ENCODE data around the gene FNDC11.

Gene FNDC11

GRCh38 chr20:63522091-63522868 lies 31.7 kb upstream of the FNDC11 start:
- Histone ChIP-seq H3K36me3 (ENCODE audit: control insufficient read depth, insufficient read depth, low read length) (peaks cover 13% of the 10 kb centered on the region), H3K4me3 (replicated peaks; ENCODE audit: low read depth, low read length) (no peak overlapping the region), H3K27me3 (replicated peaks; ENCODE audit: control insufficient read depth, insufficient read depth, low read length) (no peaks in the 10 kb centered on the region)
- peak; percentile 11 for DNase-seq (ENCODE audit: extremely low read depth, insufficient read length)
- no peak for TF ChIP-seq CTCF (IDR thresholded peaks at IDR 0.05; ENCODE audit: insufficient read depth, low read length, poor library complexity, severe bottlenecking)

GRCh38 chr20:63522981-63523611 lies 30.9 kb upstream of the FNDC11 start:
- TF ChIP-seq CTCF (IDR thresholded peaks at IDR 0.05; ENCODE audit: insufficient read depth, low read length, poor library complexity, severe bottlenecking), result no peak
- Histone ChIP-seq H3K4me3 (replicated peaks; ENCODE audit: low read depth, low read length) (no peak overlapping the region), H3K36me3 (ENCODE audit: control insufficient read depth, insufficient read depth, low read length) (peaks cover 13% of the 10 kb centered on the region), H3K27me3 (replicated peaks; ENCODE audit: control insufficient read depth, insufficient read depth, low read length) (no peaks in the 10 kb centered on the region)
- peak; percentile 18 for DNase-seq (ENCODE audit: extremely low read depth, insufficient read length)

GRCh38 chr20:63525185-63525584 lies 28.8 kb upstream of the FNDC11 start:
- no peak for TF ChIP-seq CTCF (IDR thresholded peaks at IDR 0.05; ENCODE audit: insufficient read depth, low read length, poor library complexity, severe bottlenecking)
- no peaks in the 10 kb centered on the region for H3K27me3 ChIP-seq (replicated peaks; ENCODE audit: control insufficient read depth, insufficient read depth, low read length)
- peaks cover 13% of the 10 kb centered on the region for H3K36me3 ChIP-seq (ENCODE audit: control insufficient read depth, insufficient read depth, low read length)
- H3K4me3 ChIP-seq (replicated peaks; ENCODE audit: low read depth, low read length), result no peak overlapping the region
- peak; percentile 9 for DNase-seq (ENCODE audit: extremely low read depth, insufficient read length)

GRCh38 chr20:63525971-63526370 lies 28.0 kb upstream of the FNDC11 start:
- H3K36me3 ChIP-seq (ENCODE audit: control insufficient read depth, insufficient read depth, low read length), result peaks cover 13% of the 10 kb centered on the region
- no peaks in the 10 kb centered on the region for H3K27me3 ChIP-seq (replicated peaks; ENCODE audit: control insufficient read depth, insufficient read depth, low read length)
- peak; percentile 12 for DNase-seq (ENCODE audit: extremely low read depth, insufficient read length)
- H3K4me3 ChIP-seq (replicated peaks; ENCODE audit: low read depth, low read length), result no peak overlapping the region
- TF ChIP-seq CTCF (IDR thresholded peaks at IDR 0.05; ENCODE audit: insufficient read depth, low read length, poor library complexity, severe bottlenecking), result no peak

- Histone ChIP-seq H3K27me3 (replicated peaks; ENCODE audit: control insufficient read depth, insufficient read depth, low read length) (no peaks in the 10 kb centered on the region), H3K36me3 (ENCODE audit: control insufficient read depth, insufficient read depth, low read length) (peaks cover 11% of the 10 kb centered on the region), H3K4me3 (replicated peaks; ENCODE audit: low read depth, low read length) (no peak overlapping the region)
- no peak for TF ChIP-seq CTCF (IDR thresholded peaks at IDR 0.05; ENCODE audit: insufficient read depth, low read length, poor library complexity, severe bottlenecking)
- no peak for DNase-seq (ENCODE audit: extremely low read depth, insufficient read length)
Measured at GRCh38 chr20:63527184-63527583, 26.8 kb upstream of the FNDC11 start.
